AG10803 (cell line): Measurements from ENCODE around the gene PTPRM.

ENCODE experiments used
- DNase-seq: peaks from one replicate; pipeline ENCODE4 v3.0.0; 2010; ENCODE audit warnings: low read depth
- H3K4me3 ChIP-seq: 2 replicates; pipeline ENCODE4 v1.5.1; 2011; ENCODE audit warnings: mild to moderate bottlenecking, low read length, control low read depth
- TF ChIP-seq, protein P1 (sequence below): conservative IDR thresholded peaks from 2 replicates; pipeline ENCODE4 v1.5.1; 2011; ENCODE audit warnings: mild to moderate bottlenecking, low read length, control low read depth, inconsistent platforms

The PTPRM gene

DNA sequence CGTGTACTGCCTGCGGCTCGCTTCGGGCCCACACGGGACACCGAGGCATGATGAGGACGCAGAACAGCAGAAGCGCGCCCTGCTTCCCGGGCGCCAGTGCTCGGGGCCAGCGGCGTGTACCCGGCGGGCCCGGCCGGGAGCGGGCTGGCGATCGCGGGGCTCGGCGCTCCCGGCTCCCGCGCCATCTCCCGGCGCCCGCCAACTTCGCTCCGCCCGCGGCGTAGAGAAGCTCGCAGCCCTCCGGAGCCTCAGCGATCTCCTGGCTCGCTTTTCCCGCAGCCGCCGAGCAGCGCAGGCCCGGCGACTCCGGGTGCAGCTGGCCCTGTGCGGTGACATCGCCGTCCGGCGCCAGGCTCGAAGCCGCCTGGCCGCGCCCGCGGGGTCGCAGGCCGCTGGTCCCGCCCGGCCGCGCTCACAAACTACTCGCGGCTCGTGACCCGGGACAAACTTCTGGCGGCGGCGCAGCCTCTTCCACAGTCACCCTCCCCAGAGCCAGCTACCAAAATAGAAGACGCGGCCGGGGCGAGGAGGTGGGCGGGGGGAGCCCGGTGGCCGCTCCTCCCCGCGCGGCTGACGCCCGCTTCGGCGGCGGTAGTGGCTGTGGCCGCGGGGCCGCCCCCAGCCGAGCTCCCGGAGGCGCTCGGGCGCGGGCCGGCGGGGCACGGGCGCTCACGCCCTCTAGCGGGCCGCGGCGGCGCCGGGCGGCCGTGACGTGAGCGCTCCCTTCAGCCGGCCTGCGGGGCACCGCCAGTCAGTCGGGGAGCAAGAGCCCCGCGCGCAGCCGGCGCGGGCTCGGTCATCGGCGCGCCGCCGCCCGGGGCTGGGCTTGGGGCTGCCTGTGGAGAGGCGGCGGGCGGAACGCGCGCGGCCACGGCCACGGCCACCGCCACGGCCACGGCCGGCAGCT is at the start of gene PTPRM:
Gene PTPRM (plus strand): TSS at position 750 of the 907 bp plus-strand sequence. CDS start 503 bp downstream, outside the sequence.
- peak within 1 kb of the TSS; percentile 79 for H3K4me3 ChIP-seq
- TF ChIP-seq, protein P1, sequence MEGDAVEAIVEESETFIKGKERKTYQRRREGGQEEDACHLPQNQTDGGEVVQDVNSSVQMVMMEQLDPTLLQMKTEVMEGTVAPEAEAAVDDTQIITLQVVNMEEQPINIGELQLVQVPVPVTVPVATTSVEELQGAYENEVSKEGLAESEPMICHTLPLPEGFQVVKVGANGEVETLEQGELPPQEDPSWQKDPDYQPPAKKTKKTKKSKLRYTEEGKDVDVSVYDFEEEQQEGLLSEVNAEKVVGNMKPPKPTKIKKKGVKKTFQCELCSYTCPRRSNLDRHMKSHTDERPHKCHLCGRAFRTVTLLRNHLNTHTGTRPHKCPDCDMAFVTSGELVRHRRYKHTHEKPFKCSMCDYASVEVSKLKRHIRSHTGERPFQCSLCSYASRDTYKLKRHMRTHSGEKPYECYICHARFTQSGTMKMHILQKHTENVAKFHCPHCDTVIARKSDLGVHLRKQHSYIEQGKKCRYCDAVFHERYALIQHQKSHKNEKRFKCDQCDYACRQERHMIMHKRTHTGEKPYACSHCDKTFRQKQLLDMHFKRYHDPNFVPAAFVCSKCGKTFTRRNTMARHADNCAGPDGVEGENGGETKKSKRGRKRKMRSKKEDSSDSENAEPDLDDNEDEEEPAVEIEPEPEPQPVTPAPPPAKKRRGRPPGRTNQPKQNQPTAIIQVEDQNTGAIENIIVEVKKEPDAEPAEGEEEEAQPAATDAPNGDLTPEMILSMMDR: no peak
- DNase-seq: peak; percentile 83

DNA sequence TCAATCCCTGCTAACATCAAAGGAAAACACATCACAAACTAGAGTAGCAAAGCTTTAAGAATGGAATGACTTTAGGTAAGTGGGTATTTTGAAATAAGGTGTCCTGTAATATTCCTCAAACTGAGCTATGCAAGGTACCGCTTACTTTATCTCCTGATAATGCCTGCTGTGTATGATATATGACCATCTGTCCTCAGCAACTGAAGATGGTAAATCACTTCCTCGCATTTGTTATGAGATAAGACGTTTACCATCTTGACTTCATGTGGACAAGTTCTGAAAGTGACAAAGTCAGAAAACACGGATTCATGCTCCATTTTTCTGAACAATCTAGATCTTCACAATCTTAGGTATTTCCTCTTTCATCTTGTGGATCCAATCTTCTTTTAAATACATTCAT is 49.3 kb upstream of the PTPRM start:
- DNase-seq: no peak
- H3K4me3 ChIP-seq: no peak overlapping the region
- TF ChIP-seq, protein P1: no peak

DNA sequence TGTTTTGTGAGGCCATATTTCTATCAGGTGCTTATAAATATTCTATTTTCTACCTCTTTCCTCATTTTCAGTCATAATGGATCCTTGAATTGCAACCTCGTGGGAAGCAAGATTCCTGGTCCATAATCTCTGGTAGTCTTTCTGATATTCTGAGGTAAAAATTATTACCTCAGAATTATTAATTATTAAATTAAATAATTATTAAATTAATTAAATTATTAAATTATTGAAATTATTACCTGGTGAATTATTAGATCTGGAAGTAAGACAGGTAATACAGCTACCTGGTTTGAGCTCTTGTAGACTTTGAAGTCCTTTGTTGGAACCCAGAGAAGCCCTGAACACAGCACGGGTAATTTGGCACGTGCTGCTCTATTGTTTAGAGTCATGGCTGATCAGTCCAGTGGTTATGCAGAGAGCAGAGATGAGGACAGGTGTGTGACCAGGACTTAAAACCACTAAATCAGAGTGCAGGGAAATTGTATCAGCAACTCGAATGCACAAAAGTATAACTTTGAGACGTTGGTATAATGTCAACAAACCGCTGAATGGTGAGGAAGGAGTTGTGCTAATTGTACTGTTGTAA is 46.8 kb upstream of the PTPRM start:
- H3K4me3 ChIP-seq: no peak overlapping the region
- DNase-seq: no peak
- TF ChIP-seq, protein P1: no peak

DNA sequence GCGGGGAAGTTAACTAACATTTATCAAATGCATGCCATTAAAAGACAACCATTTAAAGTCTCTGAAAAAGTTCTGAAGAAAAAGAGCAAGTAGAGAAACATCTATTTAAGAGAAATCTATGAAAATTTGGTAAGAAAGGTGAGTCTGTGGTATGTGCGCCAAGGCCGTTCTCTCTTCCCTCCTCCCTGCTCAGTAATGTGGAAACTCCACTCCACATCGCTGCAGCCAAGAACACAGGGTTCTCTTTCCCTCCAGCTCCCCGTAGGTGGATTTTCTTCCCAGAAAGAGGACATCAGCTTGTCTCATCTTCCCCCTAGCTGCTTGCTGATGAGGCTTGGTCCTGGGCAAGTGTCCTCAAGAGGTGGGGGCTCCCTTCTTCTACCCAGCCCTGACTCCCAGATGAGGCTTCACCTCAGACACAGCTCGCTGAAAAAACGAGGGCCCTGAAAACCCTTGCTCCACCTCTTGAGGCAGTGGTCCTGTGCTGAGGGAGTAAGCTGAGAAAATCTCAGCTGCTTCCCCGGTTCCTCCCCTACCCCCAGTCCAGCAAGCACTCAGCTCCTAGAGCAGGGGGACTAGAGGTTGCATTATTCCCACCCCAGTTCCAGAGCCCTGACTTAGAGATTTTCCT is 45.8 kb upstream of the PTPRM start:
- TF ChIP-seq, protein P1: no peak
- no peak overlapping the region for H3K4me3 ChIP-seq
- no peak for DNase-seq

- no peak overlapping the region for H3K4me3 ChIP-seq
- DNase-seq: no peak
- TF ChIP-seq, protein P1: no peak
These were observed 43.3 kb upstream of the PTPRM start for GRCh38 chr18:7523772-7524171.

- DNase-seq: no peak
- no peak overlapping the region for H3K4me3 ChIP-seq
- TF ChIP-seq, protein P1: no peak
These were observed 42.3 kb upstream of the PTPRM start for GRCh38 chr18:7524786-7525185.
